Measurements from ENCODE around the gene ZNF469.
"Not testable (repeated sequence)": the region's sequence is repeated elsewhere in the genome, so short reads cannot be mapped to it uniquely, and the experiment has no call there.

Gene ZNF469

DNA sequence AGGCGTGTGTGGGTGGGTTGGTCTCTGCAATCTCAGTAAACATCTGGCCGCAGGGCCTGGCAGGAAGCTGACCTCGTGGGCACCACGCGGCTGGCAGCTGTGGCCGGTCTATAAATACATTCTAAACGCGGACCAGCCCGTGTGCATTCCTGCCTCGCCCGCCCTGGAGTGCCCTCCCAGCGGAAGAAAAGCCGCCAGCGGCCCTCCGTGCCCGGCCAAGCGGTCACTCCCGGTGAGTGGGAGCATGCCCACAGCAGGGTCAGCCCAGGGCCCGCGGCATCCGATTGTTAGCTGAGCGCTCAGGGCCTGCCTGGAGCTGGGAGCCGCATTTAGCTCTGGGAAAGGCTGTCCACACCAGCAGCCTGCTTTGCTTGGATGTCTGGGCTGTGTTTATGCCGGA is 10.3 kb downstream of the ZNF469 start:
- DNase-seq (ENCODE audit: low read depth), result no peak

- DNase-seq (ENCODE audit: low read depth), result no peak
These were observed 10.8 kb downstream of the ZNF469 start for GRCh38 chr16:88393571-88393970.

- DNase-seq (ENCODE audit: low read depth), result no peak
These were observed 11.7 kb downstream of the ZNF469 start for GRCh38 chr16:88394426-88394825.

- DNase-seq (ENCODE audit: low read depth), result no peak
These were observed 13.2 kb downstream of the ZNF469 start for GRCh38 chr16:88395669-88396584.

DNA sequence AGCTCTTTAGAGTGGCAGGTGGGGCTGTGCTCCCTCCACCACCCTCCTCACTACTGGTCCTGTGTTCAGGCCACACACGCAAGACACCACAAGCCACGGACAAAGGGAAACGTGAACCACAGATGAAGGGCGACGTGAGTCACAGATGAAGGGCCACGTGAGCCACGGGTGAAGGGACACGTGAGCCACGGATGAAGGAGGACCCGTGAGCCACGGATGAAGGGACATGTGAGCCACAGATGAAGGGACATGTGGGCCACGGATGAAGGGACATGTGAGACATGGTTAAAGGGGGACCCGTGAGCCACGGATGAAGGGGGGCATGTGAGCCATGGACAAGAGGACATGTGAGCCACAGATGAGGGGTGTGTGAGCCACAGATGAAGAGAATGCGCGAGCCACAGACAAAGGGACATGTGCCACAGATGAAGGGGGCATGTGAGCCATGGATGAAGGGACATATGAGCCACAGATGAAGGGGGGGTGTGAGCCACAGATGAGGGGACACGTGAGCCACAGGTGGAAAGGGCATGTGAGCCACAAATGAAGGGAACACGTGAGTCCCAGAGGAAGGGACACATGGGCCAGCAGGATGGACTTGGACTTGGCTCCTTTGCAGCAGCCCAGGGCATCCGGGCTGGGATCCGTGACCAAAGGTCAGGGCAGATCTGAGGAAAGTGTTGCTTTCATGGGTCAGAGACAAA is 15.6 kb downstream of the ZNF469 start:
- no peak for DNase-seq (ENCODE audit: low read depth)

- no peak for DNase-seq (ENCODE audit: low read depth)
These were observed 16.1 kb downstream of the ZNF469 start for GRCh38 chr16:88398874-88399178.

DNA sequence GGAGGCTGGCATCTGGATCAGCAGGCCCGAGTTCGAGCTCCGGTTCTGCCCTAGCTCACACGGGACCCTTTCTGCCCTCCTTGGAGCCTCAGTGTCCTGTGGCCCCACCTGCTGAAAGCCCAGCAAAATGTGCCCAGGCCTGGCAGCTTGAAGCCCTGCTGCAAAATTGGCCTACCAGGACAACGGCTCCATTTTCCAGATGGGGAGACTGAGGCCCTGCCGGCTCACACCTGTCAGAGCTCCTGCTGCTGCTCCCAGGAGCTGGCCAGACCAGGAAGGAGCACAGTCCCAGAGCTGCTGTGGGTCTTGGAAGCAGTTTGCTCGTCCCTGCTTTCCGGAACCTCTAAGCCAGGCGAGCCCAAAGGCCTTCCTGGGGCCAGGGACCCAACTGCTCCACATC is 17.4 kb downstream of the ZNF469 start:
- no peak for DNase-seq (ENCODE audit: low read depth)

GRCh38 chr16:88401604-88402246 is 19.0 kb downstream of the ZNF469 start:
- DNase-seq (ENCODE audit: low read depth), result no peak

GRCh38 chr16:88402551-88403240 is 19.9 kb downstream of the ZNF469 start:
- DNase-seq (ENCODE audit: low read depth), result no peak

GRCh38 chr16:88403794-88404581 is 21.2 kb downstream of the ZNF469 start:
- DNase-seq (ENCODE audit: low read depth), result no peak

DNA sequence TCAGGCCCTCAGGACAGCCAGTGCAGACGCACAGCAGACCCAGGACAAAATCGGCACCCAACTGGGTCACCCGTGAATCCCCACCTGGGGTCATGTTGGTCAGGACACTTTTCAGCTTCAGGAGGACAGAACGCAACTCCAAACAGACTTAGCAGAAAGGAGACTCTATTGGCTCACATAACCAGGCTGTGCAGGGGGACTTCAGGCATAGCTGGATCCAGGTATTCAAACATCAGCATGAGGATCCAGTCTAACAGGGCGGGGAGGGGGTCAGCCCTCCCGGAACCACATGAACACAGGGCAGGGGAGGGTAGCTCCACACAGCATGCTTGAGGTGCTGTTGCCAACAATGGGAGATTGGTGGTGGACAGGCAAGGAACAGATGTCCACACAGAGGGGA is 22.0 kb downstream of the ZNF469 start:
- no peak for DNase-seq (ENCODE audit: low read depth)

GRCh38 chr16:88405216-88406060 is 22.7 kb downstream of the ZNF469 start:
- DNase-seq (ENCODE audit: low read depth), result no peak

- no peak for DNase-seq (ENCODE audit: low read depth)
These were observed 23.6 kb downstream of the ZNF469 start for GRCh38 chr16:88406096-88407041.

DNA sequence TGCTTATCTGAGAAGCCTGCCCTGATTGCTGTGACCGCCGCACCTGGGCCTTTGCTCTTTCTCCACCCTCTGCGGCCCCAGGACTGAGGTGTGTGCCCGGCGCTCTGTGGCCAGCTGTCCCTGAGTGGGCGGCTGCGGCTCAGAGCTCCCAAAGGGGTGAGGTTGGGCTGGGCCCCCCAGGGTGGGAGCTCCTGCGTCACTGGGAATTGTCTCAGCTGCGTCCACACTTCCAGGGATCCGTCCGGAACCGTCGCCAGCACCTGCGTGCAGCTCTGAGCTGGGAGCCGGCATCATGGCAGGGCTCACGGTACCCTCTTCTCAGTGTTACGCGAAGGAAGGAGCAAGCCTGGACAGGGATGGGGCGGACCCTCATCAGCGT is 24.3 kb downstream of the ZNF469 start:
- DNase-seq (ENCODE audit: low read depth), result no peak

DNA sequence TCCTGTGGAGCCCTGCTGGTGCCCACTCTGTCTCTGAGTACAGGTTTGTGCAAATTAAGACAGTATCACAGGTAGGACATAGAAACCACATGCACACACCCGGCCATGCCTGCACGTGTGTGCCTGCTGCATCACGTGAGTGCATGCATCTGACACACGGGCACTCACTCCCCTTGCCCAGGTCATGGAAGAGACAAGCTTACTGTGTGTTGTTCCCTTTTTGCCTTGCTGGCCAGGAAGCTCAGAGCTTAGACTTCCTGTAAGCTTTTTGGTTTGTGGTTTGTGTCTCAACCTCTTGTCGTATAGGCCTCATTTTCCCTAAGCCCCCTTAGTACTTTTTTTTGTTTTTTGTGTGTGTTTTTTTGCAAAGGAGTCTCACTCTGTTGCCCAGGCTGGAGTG is 25.0 kb downstream of the ZNF469 start:
- DNase-seq (ENCODE audit: low read depth), result no peak

GRCh38 chr16:88408561-88409142 is 25.9 kb downstream of the ZNF469 start:
- no peak for DNase-seq (ENCODE audit: low read depth)

DNA sequence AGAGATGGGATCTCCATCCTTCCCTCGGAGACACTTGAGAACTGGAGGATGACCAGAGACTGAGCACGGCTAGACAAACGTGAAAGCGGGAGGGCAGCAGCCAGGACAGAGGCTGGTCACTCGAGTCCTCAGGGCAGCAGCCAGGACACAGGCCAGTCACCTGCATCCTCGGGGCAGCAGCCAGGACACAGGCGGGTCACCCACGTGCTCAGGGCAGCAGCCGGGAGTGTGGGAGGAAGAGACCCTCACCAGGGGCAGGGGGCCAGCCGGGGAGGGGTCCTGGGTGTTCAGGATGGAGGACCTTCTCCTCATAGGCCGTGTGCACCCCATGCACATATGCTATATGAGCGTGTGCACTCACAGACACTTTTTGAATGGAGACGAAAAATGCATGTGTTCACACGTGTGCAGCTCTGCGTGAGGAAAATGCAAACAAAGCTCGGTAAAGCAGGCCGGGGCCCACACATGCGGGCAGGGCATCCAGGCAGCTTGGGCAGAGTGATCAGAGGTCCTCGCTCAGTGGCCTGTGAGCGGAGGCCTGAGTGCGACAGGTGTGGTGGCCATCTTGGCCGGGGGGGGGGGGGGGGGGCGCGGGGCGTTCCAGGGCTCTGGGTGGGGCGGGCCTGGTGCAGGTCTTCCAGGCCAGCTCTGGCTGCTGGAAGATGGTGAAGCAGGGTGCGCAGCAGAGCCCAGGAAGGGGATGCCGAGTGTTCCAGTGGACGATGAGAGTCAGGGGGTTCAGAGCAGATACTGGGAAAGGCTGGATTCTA is 26.7 kb downstream of the ZNF469 start:
- no peak for DNase-seq (ENCODE audit: low read depth)

- not testable (repeated sequence) for DNase-seq (ENCODE audit: low read depth)
These were observed 27.7 kb downstream of the ZNF469 start for GRCh38 chr16:88410297-88410968.

All from activated gamma-delta T cell treated with anti-CD3 and anti-CD28 coated beads, Interleukin-2, amount 50 U/mL, for 16 hours (primary cell).